HG03571 (cell line): ENCODE results near the gene BAHD1.

ENCODE experiments used
- ATAC-seq: cut with Tn5 transposase; IDR thresholded peaks from one replicate; pipeline ENCODE4 v1.9.1; 2021; ENCODE audit not compliant: unreplicated experiment

The BAHD1 gene

DNA sequence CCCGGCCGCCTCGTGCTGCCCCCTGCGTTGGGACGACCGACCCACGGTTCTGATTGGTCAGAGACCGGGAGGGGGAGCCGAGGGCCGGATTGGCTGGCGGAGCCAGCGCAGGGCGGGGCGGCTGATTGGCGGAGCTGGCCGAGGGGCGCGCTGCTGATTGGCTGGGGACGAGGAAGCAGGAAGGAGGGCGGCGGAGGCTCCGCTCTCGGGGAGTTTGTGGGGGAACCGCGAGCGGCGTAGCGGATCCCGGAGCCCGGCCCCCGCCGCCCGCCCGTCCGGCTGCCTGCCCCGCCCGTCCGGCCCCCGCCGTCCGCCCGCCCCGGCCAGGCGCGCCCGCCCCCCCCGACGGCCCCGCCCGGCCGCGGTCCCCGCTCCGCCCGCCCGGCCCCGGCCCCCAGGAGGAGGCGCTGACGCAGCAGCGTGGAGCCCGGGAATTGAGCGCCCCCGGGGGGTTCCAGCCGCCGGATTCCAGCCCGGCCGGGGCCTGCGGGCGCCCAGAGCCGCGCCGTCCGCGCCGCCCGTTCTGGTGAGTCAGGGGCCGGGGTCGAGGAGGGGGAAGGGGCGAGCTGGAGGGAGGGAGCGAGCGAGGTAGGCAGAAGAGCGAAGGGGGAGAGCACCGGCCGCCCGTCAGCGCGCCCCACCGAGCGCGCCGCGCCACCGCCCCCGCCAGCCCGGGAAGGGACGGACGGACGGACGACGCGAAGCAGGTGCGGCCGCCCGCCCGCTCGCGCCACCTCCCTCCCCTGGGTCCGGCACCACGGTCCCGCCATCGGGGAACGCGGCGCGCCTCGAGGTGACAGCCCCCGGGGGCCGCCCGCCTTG is at the start of gene BAHD1:
Gene BAHD1 (plus strand): TSS at position 211 of the 822 bp plus-strand sequence. CDS start 17,512 bp downstream, outside the sequence.
- ATAC-seq, result peak; percentile 88

DNA sequence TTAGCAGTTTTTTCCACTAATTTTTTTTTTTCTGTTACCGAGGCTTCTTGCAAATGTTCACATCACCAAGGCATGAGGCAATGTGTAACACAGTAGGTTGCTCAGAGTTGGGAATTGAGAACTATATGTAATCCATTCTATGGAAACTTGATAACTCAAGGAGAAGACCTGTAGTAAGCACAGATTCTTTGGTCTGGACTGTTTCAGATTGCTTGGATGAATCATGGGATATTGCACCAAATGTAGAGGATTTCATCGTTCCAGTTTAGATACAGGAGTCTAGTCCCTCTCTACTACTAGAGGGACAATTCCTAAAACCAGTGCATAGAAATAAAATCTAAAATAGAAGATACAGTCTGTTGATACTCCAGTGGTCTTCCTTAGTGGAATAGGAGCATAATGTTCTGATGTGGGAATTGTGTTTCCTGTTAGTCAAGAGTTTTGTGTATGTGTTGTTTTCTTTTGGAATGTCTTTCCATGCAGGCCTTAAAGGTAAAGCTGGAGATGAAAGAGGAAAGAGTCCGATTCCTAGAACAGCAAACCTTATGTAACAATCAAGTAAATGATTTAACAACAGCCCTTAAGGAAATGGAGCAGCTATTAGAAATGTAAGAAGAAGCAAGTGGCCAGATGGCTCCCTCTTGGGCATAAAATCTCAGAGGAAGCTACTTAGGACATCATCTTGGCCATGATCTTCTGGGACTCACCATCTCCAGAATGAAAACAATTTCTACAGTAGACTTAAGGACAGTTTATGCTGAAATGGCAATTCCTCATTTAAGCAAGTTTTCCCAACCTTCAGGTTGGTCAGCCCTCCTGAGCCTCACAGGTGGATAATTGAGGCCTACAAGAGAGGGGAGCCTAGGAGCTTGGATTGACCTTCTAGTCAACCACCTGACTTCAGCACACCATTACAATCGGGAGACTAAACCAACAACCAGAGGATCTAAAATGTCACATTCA is 47.5 kb upstream of the BAHD1 start:
- ATAC-seq, result no peak

DNA sequence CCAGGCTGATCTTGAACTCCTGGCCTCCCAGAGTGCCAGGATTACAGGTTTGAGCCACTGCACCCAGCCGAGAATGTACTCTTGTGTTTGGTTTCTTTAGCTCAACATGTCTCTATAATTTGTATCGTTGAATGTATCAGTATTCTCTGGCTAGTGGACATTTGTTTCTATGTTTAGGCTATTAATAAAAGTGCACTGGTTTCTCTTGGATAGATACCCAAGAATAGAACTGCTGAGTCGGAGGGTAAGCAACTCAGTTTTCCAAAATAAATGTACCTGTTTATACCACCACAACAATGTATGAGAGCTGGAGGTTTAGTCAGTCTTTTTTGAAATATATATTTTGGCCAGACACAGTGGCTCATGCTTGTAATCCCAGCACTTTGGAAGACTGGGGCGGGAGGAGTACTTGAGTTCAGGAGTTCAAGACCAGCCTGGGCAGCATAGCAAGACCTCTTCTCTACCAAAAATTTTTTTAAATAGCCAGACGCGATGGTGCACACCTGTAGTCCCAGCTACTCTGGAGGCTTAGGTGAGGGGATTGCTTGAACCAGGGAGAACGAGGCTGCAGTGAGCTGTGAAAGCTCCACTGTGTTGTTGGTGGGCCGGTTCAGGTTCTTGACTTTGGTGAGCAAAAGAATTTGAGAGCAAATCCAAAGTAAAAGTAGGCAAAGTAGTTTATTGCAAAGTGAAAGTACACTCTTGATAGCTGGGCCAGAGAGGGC is 42.9 kb upstream of the BAHD1 start:
- ATAC-seq, result no peak

DNA sequence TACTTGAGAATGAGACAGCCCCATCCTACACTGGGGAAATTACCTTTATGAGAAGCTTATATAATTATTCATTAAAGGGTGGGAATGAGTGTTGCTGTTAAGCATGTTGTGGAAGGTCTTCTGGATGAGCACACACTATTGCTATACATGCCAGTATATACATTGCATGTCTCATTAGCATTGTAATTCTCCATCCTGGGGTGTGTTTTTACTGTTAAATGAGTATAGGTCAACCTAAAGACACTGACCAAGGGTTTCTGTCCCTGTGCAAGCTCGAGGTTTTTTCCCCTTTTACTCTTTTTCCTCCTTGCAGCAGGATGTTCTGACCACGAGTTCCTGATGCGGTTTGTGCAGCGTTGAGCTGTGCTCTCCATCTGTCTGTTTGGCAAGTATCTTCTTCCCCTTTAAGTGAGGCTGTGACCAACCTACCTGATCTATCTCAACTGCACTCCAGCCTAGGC is 42.3 kb upstream of the BAHD1 start:
- no peak for ATAC-seq

DNA sequence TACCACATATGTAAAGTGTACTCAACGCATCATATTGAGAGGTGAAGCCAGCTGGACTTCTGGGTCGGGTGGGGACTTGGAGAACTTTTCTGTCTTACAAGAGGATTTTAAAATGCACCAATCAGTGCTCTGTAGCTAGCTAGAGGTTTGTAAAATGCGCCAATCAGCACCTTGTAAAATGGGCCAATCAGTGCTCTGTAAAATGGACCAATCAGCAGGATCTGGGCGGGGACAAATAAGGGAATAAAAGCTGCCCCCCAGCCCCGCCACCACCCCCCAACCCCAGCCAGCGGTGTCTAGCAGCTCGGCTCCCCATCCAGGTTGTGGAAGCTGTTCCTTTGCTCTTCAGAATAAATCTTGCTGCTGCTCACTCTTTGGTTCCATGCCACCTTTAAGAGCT is 41.4 kb upstream of the BAHD1 start:
- ATAC-seq, result no peak

DNA sequence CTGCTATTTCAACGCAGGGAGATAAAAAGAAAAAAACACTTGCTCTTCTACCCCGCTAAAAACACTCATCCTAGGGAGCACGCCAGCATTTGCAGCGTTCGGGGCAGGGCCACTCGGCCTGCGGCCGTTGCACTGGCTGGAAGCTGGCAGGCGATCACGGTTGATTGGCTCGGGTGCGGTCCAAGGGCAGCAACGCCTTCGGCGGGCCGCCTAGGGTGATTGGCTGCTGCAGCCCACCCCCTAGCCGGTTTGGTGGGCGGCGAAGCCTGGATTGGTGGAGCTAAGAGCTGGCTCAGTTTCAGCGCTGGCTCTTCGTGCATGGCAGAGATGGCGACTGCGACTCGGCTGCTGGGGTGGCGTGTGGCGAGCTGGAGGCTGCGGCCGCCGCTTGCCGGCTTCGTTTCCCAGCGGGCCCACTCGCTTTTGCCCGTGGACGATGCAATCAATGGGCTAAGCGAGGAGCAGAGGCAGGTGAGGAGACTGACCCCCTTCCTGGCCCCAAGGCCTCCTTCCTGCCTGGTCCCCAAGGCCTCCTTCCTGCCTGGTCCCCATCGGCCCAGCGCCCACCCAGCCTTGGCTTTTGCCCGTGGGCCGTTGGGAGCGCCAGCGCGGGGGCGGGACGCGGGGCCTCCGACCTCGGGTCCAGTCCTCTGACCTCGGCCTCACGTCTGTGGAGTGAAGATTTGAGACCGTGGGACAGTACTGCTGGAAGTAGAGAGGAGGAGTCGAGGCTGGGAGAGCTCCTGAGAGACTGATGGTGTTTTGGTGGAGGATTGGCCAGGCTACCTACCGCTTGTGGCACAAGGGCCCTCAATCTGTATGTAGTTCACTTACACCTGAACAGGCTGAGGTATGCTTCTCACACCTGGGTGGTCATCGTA is 35.0 kb upstream of the BAHD1 start, which contains the start of gene IVD:
Gene IVD (plus strand): TSS at position 295 of the 881 bp plus-strand sequence. CDS start 33 bp downstream, at position 328.
- peak; percentile 79 for ATAC-seq

DNA sequence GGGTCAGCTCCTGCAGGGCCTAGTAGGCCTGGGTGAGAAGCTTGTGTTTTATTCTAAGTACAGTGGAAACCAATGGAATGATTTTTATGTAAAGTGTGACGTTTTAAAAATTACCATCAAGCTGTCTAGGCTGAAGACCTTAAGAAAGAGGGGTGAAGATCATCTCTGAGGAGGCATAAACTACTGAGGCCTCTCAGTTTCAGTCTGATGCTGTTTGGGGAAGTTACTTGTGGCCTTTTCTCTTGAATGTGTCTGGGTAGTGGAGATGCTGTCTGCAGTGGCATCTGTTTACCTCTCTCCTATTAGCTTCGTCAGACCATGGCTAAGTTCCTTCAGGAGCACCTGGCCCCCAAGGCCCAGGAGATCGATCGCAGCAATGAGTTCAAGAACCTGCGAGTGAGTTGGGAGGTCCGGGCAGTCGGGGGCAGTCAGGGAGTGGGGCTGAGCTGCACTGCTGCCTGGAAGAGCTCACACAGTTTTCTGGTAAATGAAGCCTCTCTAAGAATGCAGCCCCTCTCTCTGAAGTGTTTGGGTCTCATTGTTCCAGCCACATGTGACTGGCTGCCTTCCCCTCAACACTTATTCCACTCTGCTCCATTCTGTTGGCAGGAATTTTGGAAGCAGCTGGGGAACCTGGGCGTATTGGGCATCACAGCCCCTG is 33.3 kb upstream of the BAHD1 start:
- ATAC-seq, result peak; percentile 54

DNA sequence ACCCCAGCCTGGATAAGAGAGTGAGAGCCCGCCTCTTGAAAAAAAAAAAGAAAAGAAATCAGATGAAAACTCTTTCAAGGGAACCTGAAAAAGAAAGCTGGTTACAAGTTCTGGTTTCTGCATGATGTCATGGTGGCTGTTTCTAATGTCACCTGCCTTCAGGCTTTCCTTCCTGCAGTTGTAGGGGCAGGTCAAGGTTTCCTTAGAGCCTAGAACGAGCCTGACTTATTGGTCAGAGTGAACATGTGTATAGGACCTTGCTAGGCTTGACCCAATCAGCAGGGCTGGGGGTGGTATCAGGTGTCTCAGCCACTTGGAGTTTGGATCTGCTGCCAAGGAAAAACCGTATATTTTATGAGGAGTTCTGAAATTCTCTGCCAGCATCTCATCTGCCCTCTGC is 31.4 kb upstream of the BAHD1 start:
- ATAC-seq, result no peak

DNA sequence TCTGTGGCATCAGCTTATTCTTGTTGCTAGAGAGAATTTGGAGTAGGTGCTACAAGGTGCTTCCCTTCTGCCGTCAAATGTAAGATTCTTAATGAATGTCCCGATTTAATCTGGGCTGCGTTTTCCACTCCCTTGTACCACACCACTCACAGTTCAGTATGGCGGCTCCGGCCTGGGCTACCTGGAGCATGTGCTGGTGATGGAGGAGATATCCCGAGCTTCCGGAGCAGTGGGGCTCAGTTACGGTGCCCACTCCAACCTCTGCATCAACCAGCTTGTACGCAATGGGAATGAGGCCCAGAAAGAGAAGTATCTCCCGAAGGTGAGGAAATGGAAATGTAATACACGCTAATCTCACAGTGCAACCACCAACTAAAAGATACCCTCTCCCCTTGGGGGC is 30.3 kb upstream of the BAHD1 start:
- no peak for ATAC-seq

DNA sequence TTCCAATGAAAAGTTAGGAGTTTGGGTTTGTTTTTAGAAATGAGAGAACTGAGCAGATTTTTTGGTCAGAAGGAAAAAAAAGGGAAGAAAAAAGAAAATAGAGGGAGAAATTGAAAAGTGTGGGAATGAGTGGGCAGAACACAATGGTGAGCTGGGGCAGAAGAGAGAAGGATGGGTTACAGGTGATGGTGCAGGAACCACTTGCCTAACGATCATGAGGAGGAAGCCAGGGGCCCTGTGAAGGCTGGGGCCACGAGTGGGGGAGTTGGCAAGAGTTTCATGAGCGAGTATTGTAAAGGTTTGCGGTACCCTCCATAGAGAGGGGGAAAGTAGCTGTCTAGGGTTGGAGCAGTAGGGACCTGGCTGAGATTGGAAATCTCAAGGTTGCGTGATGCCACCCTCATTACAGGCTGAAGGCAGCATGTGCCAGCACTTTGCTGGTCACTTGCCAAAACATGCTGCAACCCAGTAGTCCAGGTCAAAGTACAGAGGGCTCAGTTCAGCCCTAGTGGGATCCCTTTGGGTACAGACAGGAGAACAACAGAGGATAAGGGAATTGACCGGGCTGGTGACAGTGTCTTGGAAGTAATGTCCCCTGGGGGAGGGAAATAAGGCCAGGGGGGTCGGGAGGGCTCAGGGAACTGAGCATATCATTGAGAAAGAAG is 28.5 kb upstream of the BAHD1 start:
- ATAC-seq, result no peak

DNA sequence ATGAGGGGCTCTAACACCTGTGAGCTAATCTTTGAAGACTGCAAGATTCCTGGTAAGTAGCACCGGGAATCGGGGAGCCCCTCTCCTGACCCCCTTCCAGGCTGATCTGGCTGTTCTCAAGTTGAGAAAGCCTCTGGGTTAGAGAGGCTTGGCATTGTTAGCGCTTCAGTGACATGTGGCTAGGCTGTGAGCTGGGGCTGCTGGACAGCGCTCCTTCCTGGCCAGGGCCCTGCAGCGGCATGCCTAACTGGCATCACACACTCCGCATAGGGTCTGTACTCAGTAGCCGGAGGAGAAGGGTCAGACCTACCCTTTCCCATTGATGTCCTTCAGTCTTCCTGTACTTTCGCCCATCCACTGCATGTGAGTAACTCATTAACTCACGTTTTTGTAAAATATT is 27.7 kb upstream of the BAHD1 start:
- ATAC-seq, result no peak

DNA sequence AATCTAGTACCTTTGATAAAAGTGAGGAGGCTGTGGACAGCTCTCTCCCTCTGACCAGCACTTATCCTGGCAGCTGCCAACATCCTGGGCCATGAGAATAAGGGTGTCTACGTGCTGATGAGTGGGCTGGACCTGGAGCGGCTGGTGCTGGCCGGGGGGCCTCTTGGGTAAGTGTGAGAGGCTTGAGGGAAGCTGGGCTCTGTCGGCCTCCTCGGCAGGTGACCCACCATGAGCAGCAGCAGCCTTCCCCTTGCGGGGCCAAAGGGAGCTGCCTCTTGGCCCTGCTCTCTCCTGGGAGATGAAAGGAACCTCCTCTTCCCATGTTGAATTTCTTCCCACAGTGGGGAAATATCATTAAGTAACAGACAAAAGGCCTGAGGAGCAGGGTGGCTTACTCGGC is 25.9 kb upstream of the BAHD1 start:
- no peak for ATAC-seq

DNA sequence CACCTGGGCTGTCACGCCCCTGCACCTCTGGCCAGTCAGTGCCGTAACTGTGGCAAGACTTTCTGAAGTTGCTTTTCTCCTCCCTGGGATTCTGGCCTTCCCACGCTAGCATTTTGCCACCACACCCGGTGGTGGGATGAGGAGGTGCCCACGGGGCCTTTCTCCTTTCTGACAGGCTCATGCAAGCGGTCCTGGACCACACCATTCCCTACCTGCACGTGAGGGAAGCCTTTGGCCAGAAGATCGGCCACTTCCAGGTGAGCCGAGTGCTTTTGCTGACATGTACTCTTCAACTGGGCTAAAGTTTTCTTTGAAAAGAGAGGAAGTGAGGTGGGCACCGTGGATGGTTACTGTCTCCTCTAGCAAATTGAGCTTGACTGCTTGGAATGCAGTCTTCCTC is 25.5 kb upstream of the BAHD1 start:
- ATAC-seq, result no peak

DNA sequence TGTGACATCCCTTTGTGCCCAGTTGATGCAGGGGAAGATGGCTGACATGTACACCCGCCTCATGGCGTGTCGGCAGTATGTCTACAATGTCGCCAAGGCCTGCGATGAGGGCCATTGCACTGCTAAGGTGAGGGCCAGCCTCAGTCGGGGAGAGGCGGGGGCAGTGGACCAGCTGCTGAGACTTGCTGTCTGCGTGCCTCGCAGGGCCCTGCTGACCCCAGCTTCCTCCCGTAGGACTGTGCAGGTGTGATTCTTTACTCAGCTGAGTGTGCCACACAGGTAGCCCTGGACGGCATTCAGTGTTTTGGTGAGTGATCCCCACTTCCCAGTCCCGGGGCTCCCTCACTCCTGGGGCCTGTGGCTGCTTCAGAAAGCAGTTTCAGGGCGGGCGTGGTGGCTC is 24.7 kb upstream of the BAHD1 start:
- no peak for ATAC-seq

DNA sequence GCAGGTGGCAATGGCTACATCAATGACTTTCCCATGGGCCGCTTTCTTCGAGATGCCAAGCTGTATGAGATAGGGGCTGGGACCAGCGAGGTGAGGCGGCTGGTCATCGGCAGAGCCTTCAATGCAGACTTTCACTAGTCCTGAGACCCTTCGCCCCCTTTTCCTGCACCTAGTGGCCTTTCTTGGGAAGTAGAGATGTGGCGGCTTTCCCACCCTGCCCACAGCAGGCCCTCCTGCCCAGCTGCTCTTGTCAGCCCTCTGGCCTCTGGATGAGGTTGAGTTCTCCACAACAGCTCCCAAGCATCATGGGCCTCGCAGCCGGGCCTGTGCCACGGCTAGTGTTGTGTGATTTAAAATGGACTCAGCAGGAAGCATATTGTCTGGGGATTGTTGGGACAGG is 22.6 kb upstream of the BAHD1 start:
- ATAC-seq, result no peak

DNA sequence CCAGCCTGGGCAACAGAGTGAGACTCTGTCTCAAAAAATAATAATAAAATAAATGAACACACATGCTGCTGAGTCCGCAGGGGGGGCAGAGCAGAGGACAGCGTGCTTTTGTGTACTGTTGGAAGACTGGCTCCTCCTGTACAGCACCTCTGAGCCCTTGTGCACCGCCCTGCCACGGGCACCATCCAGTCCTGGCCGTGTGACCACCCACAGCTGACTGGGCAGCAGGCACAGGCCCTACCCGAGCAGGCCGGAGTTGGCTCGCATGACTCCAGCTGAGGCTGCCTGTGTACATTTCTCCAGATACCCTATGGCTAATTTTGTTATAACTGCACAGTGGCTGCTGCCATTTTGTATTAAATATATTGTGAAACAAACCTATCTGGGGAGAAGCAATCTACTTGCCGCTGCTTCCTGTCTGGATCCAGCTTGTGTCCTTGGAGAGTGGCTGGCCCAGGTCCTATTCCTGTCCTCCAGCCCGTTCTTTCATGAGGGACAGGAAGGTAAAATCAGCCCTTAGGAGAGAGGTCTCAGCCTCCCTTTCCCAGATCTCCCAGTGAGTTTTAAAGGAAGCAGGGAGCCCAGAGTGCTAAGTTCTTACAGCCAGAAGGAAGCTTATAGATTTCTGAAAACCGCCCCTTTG is 20.6 kb upstream of the BAHD1 start:
- ATAC-seq, result no peak

DNA sequence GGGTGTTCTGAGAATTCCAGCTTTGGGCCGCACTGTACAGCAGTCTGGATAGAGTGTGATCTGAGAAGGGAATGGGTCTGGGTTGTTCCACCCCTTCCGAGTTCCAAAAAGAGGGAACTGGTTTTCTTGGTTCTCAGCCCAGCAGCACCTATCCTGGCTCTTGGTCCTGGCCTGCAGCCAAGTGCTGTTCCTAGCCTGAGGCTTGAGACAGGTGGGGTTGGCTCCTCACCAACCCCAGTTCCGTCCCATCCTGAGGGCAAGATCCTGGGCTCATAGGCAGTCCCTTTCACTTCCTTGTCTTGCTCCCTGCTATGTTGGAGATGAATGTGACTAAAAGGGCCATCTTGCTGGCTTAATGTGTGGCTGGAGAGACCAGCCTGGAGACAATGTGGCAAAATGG is 20.0 kb upstream of the BAHD1 start:
- no peak for ATAC-seq
